NCI-H1092 (cell line): ENCODE measurements around the gene NSMF.

ENCODE experiments used
- DNase-seq: peaks from one replicate; lab custom pipeline; 2025; lab: John Stamatoyannopoulos, UW

NSMF gene

DNA sequence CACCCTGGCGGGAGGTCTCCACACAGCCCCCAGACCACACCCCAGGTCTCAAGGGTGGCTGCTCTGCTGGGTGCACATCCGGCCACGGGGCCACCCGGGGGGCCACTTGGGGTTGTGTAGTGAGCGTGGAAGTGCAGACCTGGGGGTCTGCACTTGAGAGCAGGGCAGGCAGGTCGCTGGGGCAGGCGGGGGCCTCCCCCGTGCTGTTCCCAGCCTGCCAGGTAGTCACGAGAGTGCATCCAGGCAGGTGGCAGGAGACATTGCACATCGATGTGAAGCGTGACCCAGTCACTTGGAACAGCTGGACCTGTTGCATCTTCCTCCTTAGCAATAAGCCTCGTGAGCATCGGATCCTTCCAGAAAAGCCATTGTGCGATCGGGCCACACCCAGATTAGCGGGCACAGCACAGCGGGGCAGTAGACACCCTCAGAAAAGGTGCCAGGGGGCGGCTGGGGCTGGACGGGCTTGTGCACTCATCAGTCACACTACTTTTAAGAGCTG, 13.2 kb downstream of the NSMF start:
- DNase-seq: no peak

DNA sequence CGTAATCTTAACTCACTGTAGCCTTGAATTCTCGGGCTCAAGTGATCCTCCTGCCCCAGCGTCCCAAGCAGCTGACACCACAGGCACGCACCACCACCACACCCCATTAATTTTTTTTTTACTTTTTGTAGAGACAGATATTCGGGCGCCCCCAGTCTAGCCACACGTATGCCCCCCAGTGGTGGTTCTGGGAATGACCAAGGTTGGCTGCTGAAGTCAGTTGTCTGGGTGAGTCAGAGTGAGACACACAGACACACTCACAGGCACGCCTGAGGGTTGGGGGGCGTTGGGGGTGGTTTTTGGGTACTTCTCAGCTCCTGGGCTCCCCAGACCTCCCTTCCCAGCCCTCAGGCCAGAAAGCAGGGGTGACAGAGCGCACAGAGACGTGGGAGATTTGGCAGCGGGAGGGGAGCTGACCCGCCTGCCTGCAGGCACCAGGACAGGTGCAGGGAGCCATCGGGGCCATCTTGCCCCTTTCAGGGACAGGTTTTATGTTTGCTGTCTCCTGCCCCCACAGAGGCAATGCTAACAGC, 13.8 kb downstream of the NSMF start:
- DNase-seq: peak; percentile 43

GRCh38 chr9:137444106-137444790, 14.9 kb downstream of the NSMF start:
- DNase-seq: no peak

- no peak for DNase-seq
Measured at GRCh38 chr9:137441935-137442321, 17.2 kb downstream of the NSMF start.

- DNase-seq: peak; percentile 38
Measured at GRCh38 chr9:137441289-137441934, 17.7 kb downstream of the NSMF start, which contains the start of gene ENTPD8. TSS of gene ENTPD8 (minus strand) at chr9:137441357. CDS start at chr9:137438285, 3,072 bp downstream.

- no peak for DNase-seq
Measured at GRCh38 chr9:137439158-137439714, 19.9 kb downstream of the NSMF start.

GRCh38 chr9:137438591-137439157, 20.5 kb downstream of the NSMF start:
- no peak for DNase-seq

GRCh38 chr9:137437691-137438590, 21.2 kb downstream of the NSMF start:
- no peak for DNase-seq

DNA sequence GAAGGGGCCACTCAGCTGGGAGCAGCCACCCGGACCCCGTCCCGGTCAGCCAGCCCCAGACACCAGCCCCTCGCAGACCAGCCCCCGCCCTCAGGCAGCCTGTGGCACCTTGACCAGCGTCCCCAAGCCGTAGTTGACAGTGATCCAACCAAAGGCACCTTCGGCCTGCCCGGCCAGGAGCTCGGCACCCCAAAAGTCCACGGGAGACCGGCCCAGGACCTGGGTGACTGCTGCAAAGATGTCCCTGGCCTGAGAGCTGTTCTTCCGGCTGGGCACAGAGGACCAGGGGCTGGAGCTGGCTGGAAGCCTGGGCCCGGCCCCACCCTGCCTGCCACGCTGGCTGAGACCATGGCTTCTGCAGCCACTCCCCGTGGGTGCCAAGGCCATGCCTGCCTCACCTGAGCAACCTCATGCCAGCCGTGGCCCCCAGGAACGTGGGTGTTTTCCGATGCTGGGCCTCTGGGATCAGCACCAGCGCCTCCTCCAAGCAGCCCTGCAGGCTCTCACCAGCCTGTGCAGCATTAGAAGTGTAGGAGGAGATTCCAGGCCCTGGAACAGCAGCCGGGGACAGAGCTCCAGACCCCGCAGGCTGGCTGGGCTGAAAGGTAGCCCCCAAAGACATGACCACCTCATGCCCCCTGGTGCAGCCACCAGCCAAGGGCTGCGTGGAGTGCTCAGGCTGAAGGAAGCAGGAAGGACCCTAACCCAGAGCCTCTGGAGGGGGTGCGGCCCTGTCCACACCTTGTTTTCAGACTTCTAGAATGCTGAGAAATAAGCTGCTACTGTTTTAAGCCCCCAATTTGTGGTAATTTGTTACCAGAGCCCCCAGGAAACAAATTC, 22.2 kb downstream of the NSMF start:
- no peak for DNase-seq

- no peak for DNase-seq
Measured at GRCh38 chr9:137435980-137436760, 23.0 kb downstream of the NSMF start.

DNA sequence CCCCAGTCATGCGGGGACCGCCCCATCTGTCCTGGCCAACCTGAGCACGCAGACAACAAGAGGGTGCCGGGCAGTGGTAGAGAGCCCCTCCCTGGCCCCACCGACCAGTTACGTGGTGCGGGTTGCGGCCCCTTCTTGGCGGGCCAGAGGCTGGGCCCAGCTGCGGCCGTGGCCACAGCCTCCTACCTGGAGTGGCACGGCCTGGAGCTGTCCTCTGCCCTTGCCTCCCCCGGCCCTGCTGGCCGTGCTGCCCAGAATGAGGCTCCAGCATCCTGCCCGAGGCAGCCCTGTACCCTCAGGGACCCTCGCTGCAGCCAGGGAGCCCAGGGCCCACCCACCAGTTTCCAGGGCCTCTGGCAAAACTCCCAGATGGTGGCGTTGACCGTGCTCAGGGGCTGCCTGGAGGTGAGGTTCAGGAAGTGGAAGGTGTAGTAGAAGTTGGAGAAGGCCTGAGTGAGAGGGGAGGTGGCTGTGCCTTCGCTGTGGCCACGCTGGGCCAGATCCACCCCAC, 23.7 kb downstream of the NSMF start:
- no peak for DNase-seq

DNA sequence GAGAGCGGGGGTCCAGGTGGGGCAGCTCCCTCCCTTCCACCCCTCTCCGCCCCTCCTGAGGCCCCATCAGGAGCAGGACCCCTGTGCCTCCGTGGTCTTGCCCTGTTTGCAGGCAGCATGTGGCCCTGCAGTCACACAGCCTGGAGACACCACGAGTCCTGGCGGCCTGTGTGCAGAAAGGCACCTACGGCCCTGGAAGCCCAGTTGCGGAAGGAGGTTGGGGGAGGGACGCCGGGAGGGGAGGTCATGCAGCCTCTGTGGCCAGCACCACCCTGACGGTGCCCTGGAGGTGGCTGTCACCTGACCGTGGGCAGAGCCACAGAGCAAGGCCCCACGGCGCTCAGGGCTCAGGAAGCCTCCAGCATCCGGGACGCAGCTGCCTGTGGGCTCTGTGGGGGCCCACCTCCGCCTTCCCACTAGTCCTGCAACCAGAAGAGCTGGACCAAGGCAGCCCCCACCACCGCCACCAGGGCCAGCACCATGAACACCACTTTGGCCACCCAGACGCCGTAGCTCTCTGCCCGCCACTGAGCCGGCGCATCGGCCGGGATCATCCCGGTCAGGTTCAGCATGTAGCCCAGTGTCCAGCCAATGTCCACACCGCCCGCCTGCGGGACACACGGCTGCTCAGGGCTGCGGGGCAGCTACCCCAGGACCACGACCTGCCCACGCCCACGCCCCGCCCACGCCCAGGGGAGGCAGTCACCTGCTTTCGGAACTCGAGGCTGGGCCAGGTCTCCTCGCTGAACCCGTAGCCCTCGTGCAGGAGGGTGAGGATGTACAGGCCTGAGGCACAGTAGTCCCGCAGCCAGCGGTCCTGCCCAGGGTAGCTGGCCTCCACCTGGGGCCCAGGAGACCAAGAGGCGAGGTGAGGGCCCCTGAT, 24.4 kb downstream of the NSMF start:
- no peak for DNase-seq

DNA sequence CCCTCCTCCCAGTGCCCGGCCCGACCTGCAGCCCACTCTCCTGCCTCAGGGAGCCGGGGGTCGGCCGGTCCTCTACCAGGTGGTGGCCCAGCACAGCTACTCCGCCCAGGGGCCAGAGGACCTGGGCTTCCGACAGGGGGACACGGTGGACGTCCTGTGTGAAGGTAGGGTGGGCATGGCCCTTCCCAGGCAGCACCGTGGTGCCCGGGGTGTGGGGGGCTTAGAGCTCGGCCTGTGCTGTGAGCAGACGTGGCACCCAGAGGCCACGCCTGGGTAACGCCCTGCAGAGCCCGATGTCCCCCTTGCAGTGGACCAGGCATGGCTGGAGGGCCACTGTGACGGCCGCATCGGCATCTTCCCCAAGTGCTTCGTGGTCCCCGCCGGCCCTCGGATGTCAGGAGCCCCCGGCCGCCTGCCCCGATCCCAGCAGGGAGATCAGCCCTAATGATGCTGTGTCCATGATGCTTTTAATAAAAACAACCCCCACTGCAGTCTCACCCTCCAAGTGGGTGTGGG, 25.2 kb downstream of the NSMF start:
- no peak for DNase-seq

- no peak for DNase-seq
Measured at GRCh38 chr9:137433349-137433915, 25.7 kb downstream of the NSMF start.

DNA sequence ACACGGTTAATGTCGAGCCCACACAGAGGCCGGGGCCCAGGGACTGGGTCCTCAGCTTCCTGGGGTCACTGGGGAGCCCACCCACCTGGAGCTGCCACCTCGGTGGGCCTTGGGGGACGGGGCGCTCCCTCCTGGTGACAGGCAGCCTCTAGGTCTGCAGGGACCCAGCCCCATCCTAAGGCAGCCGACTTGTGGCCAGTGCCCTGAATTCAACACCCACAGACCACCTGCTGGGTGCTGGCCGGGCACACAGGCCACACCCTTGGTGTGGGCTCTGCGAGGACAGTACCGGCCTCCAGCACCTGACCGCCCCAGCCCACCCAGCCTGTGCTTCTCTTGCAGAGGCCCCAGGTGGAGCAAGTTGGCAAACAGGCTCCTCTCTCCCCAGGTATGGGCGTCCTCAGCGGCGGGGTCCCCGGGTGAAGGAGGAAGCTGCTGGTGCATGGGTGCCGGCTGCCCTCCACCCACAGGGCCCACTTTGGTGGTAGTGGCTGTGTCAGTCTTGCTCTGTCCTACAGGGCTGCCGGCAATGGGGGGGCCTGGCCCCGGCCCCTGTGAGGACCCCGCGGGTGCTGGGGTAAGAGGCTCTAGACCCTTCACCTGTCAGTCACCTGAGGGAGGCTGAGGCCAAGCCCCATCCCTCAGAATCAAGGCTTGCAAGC, 26.3 kb downstream of the NSMF start:
- no peak for DNase-seq

DNA sequence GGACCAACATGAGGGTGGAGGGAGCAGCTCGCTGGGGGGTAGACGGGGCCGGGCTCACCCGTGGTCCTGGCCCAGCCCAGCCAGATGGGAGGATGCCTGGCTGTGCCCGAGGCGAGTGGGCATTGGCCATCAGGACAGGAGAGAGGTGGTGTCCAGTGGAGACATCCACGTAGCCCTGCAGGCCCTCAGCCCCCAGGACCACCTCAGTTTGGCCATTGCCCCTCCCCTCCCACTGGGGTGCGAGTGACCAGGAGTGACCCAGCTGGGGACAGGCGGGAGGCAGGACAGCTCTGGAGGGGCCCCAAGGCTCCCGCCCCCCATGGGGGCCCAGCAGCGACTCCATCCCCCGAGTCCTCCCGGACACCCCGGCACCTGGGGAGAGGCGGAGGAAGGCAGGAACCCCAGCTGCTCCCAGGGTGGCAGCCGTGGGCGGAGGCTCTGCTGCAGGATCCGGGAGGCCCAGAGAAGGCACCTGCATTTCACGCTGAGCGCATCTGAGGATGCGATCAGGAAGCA, 27.7 kb downstream of the NSMF start:
- DNase-seq: no peak

GRCh38 chr9:137430723-137431415, 28.3 kb downstream of the NSMF start:
- no peak for DNase-seq
